Activated gamma-delta T cell treated with Interleukin-2 at 50 U/mL for 16 hours (primary cell): Measurements from ENCODE around the gene PCDHB4.
"Not testable (repeated sequence)": the region's sequence is repeated elsewhere in the genome, so short reads cannot be mapped to it uniquely, and the experiment has no call there.

Source experiments
- DNase-seq: peaks from one replicate; pipeline ENCODE4 v3.0.0-alpha.2; 2020

The PCDHB4 gene

GRCh38 chr5:141150224-141150992 lies 28.8 kb downstream of the PCDHB4 start:
- DNase-seq = no peak

GRCh38 chr5:141150993-141151325 lies 29.3 kb downstream of the PCDHB4 start:
- DNase-seq = no peak

GRCh38 chr5:141151632-141152031 lies 30.0 kb downstream of the PCDHB4 start:
- DNase-seq = not testable (repeated sequence)

GRCh38 chr5:141152096-141152495 lies 30.5 kb downstream of the PCDHB4 start:
- not testable (repeated sequence) for DNase-seq

- DNase-seq = no peak
Measured at GRCh38 chr5:141155540-141156374, 34.1 kb downstream of the PCDHB4 start.

GRCh38 chr5:141157356-141157755 lies 35.7 kb downstream of the PCDHB4 start:
- DNase-seq = not testable (repeated sequence)

GRCh38 chr5:141157901-141158300 lies 36.3 kb downstream of the PCDHB4 start:
- DNase-seq = not testable (repeated sequence)

GRCh38 chr5:141172381-141173204 lies 51.0 kb downstream of the PCDHB4 start, which contains the start of gene PCDHB7:
Gene PCDHB7, plus strand, starts transcription at chr5:141172644. Its CDS starts 192 bp downstream, at chr5:141172836.
- DNase-seq = no peak

- not testable (repeated sequence) for DNase-seq
Measured at GRCh38 chr5:141174291-141175104, 52.9 kb downstream of the PCDHB4 start.
